ENCODE data around the gene TBL1Y.

Gene TBL1Y

GRCh38 chrY:6947695-6948094, 37.2 kb downstream of the TBL1Y start:
- H3K4me3 ChIP-seq (ENCODE audit: low read depth, low read length): no peak overlapping the region
- DNase-seq (ENCODE audit: low read depth): no peak
- TF ChIP-seq CTCF (conservative IDR thresholded peaks at IDR 0.05; ENCODE audit: low read depth, low read length): no peak

GRCh38 chrY:6948378-6948777, 37.9 kb downstream of the TBL1Y start:
- no peak overlapping the region for H3K4me3 ChIP-seq (ENCODE audit: low read depth, low read length)
- no peak for TF ChIP-seq CTCF (conservative IDR thresholded peaks at IDR 0.05; ENCODE audit: low read depth, low read length)
- DNase-seq (ENCODE audit: low read depth): no peak

GRCh38 chrY:6949947-6950346, 39.5 kb downstream of the TBL1Y start:
- TF ChIP-seq CTCF (conservative IDR thresholded peaks at IDR 0.05; ENCODE audit: low read depth, low read length): no peak
- H3K4me3 ChIP-seq (ENCODE audit: low read depth, low read length): no peak overlapping the region
- no peak for DNase-seq (ENCODE audit: low read depth)

GRCh38 chrY:6964732-6965131, 54.2 kb downstream of the TBL1Y start:
- H3K4me3 ChIP-seq (ENCODE audit: low read depth, low read length): no peak overlapping the region
- TF ChIP-seq CTCF (conservative IDR thresholded peaks at IDR 0.05; ENCODE audit: low read depth, low read length): peak; percentile 56
- peak; percentile 33 for DNase-seq (ENCODE audit: low read depth)

- DNase-seq (ENCODE audit: low read depth): peak; percentile 1
- TF ChIP-seq CTCF (conservative IDR thresholded peaks at IDR 0.05; ENCODE audit: low read depth, low read length): no peak
- no peak overlapping the region for H3K4me3 ChIP-seq (ENCODE audit: low read depth, low read length)
Measured at GRCh38 chrY:6966521-6966920, 56.0 kb downstream of the TBL1Y start.

GRCh38 chrY:6967736-6968135, 57.2 kb downstream of the TBL1Y start:
- no peak overlapping the region for H3K4me3 ChIP-seq (ENCODE audit: low read depth, low read length)
- no peak for TF ChIP-seq CTCF (conservative IDR thresholded peaks at IDR 0.05; ENCODE audit: low read depth, low read length)
- no peak for DNase-seq (ENCODE audit: low read depth)

GRCh38 chrY:6968191-6968590, 57.7 kb downstream of the TBL1Y start:
- TF ChIP-seq CTCF (conservative IDR thresholded peaks at IDR 0.05; ENCODE audit: low read depth, low read length): no peak
- no peak for DNase-seq (ENCODE audit: low read depth)
- H3K4me3 ChIP-seq (ENCODE audit: low read depth, low read length): no peak overlapping the region
